H9 (cell line): ENCODE data around the gene ANP32B. TPM values are rescaled to one million over a fixed set of nuclear protein-coding genes. Genes with fewer than 3 reads are reported as not detected.

Experiments
- DNase-seq: peaks from one replicate; pipeline ENCODE4 v3.0.0-alpha.2; 2017
- H2AFZ ChIP-seq: one replicate; pipeline ENCODE4 v1.6.1; 2013; ENCODE audit warnings: mild to moderate bottlenecking, low read length, control low read depth, moderate library complexity
- H2AK5ac ChIP-seq: 2 replicates; pipeline ENCODE4 v1.6.1; 2013; ENCODE audit warnings: low read length, control low read depth, mixed read lengths; ENCODE audit not compliant: insufficient read length
- H2BK120ac ChIP-seq: one replicate; pipeline ENCODE4 v1.6.1; 2013; ENCODE audit warnings: low read depth, mild to moderate bottlenecking, low read length, control low read depth, inconsistent platforms; ENCODE audit not compliant: poor library complexity, severe bottlenecking
- H2BK12ac ChIP-seq: 2 replicates; pipeline ENCODE4 v1.6.1; 2013; ENCODE audit warnings: low read length, control low read depth, mixed read lengths, low read depth; ENCODE audit not compliant: insufficient read length
- H2BK15ac ChIP-seq: 2 replicates; pipeline ENCODE4 v1.6.1; 2013; ENCODE audit warnings: low read depth, low read length, control low read depth
- H2BK20ac ChIP-seq: one replicate; pipeline ENCODE4 v1.6.1; 2013; ENCODE audit warnings: low read depth, mild to moderate bottlenecking, low read length, control low read depth, inconsistent platforms; ENCODE audit not compliant: poor library complexity, severe bottlenecking
- H2BK5ac ChIP-seq: 2 replicates; pipeline ENCODE4 v1.6.1; 2013; ENCODE audit warnings: low read length, control low read depth, mixed read lengths; ENCODE audit not compliant: insufficient read length
- H3K14ac ChIP-seq: 2 replicates; pipeline ENCODE4 v1.6.1; 2013; ENCODE audit warnings: low read length, control low read depth; ENCODE audit not compliant: insufficient read depth
- H3K18ac ChIP-seq: 2 replicates; pipeline ENCODE4 v1.6.1; 2013; ENCODE audit warnings: low read depth, mild to moderate bottlenecking, mixed read lengths, low read length, control low read depth; ENCODE audit not compliant: insufficient read length
- H3K23ac ChIP-seq: 2 replicates; pipeline ENCODE4 v1.6.1; 2013; ENCODE audit warnings: low read length, control low read depth, mixed read lengths, low read depth; ENCODE audit not compliant: insufficient read length
- H3K23me2 ChIP-seq: 2 replicates; pipeline ENCODE4 v1.6.1; 2013; ENCODE audit warnings: low read depth, mild to moderate bottlenecking, mixed read lengths, low read length, control low read depth; ENCODE audit not compliant: insufficient read length, poor library complexity, severe bottlenecking
- H3K27ac ChIP-seq: 2 replicates; pipeline ENCODE4 v1.5.1; 2013; ENCODE audit warnings: low read length, control low read depth, mixed read lengths, low read depth; ENCODE audit not compliant: insufficient read length
- H3K27me3 ChIP-seq: 2 replicates; pipeline ENCODE4 v1.6.1; 2013; ENCODE audit warnings: low read length, control low read depth, inconsistent platforms; ENCODE audit not compliant: insufficient read depth
- H3K4ac ChIP-seq: 2 replicates; pipeline ENCODE4 v1.6.1; 2013; ENCODE audit warnings: low read depth, mild to moderate bottlenecking, control low read depth, inconsistent platforms, low read length, moderate library complexity
- H3K4me1 ChIP-seq: 2 replicates; pipeline ENCODE4 v1.6.1; 2013; ENCODE audit warnings: low read length, control low read depth, inconsistent platforms; ENCODE audit not compliant: insufficient read depth
- H3K4me2 ChIP-seq: 2 replicates; pipeline ENCODE4 v1.6.1; 2013; ENCODE audit warnings: low read length, control low read depth, mixed read lengths; ENCODE audit not compliant: insufficient read length, insufficient read depth
- H3K56ac ChIP-seq: 2 replicates; pipeline ENCODE4 v1.6.1; 2013; ENCODE audit warnings: low read depth, mild to moderate bottlenecking, mixed read lengths, low read length, control low read depth; ENCODE audit not compliant: insufficient read length
- H3K79me1 ChIP-seq: 2 replicates; pipeline ENCODE4 v1.6.1; 2013; ENCODE audit warnings: low read depth, mild to moderate bottlenecking, moderate library complexity, low read length, control low read depth, inconsistent platforms; ENCODE audit not compliant: insufficient read depth, poor library complexity, severe bottlenecking
- H3K79me2 ChIP-seq: 2 replicates; pipeline ENCODE4 v1.6.1; 2013; ENCODE audit warnings: low read length, control low read depth, inconsistent platforms; ENCODE audit not compliant: insufficient read depth
- H3K9ac ChIP-seq: 2 replicates; pipeline ENCODE4 v1.6.1; 2013; ENCODE audit warnings: low read length, control low read depth, mixed read lengths; ENCODE audit not compliant: insufficient read length; ENCODE audit errors: extremely low read depth
- H3K9me3 ChIP-seq: one replicate; pipeline ENCODE4 v1.6.1; 2013; ENCODE audit warnings: low read depth, low read length, inconsistent platforms; ENCODE audit not compliant: control insufficient read depth
- H3T11ph ChIP-seq: one replicate; pipeline ENCODE4 v1.6.1; 2013; ENCODE audit warnings: mild to moderate bottlenecking, low read length, control low read depth, inconsistent platforms
- H4K20me1 ChIP-seq: one replicate; pipeline ENCODE4 v1.6.1; 2013; ENCODE audit not compliant: control insufficient read depth, insufficient read length, insufficient read depth
- H4K5ac ChIP-seq: 2 replicates; pipeline ENCODE4 v1.6.1; 2013; ENCODE audit warnings: low read depth, mild to moderate bottlenecking, mixed read lengths, low read length, control low read depth; ENCODE audit not compliant: insufficient read length
- H4K8ac ChIP-seq: replicated peaks from 2 replicates; pipeline ENCODE4 v1.6.1; 2013; ENCODE audit warnings: low read length, control low read depth, mixed read lengths, low read depth; ENCODE audit not compliant: insufficient read length
- H4K91ac ChIP-seq: 2 replicates; pipeline ENCODE4 v1.6.1; 2013; ENCODE audit warnings: low read depth, mild to moderate bottlenecking, moderate library complexity, mixed read lengths, low read length, control low read depth; ENCODE audit not compliant: insufficient read length
- H3K27ac Mint-ChIP-seq, 3 experiments: 2 replicates in 2 of 3; 3 replicates in 1 of 3; pipeline ENCODE4 v1.8.0; 2020 to 2021; ENCODE audit warnings: mixed read lengths in 3 of 3, mild to moderate bottlenecking in 1 of 3, moderate library complexity in 1 of 3
- H3K27me3 Mint-ChIP-seq: 2 replicates; pipeline ENCODE4 v1.8.0; 2021; ENCODE audit warnings: low read depth, mild to moderate bottlenecking, moderate library complexity, mixed read lengths
- H3K36me3 Mint-ChIP-seq, 3 experiments: 2 replicates in 2 of 3; 3 replicates in 1 of 3; pipeline ENCODE4 v1.8.0; 2020 to 2021; ENCODE audit warnings: low read depth in 3 of 3, mixed read lengths in 3 of 3; ENCODE audit not compliant: insufficient read depth in 1 of 3
- H3K4me1 Mint-ChIP-seq, 2 experiments: 2 replicates each; pipeline ENCODE4 v1.8.0; 2020; ENCODE audit warnings: mixed read lengths in 2 of 2
- H3K4me3 Mint-ChIP-seq, 2 experiments: 2 replicates in 1 of 2; 3 replicates in 1 of 2; pipeline ENCODE4 v1.8.0; 2020 to 2021; ENCODE audit warnings: mild to moderate bottlenecking in 2 of 2, mixed read lengths in 2 of 2, moderate library complexity in 1 of 2
- H3K9me3 Mint-ChIP-seq, 2 experiments: 2 replicates in 1 of 2; 3 replicates in 1 of 2; pipeline ENCODE4 v1.8.0; 2020; ENCODE audit warnings: mild to moderate bottlenecking in 2 of 2, mixed read lengths in 2 of 2, moderate library complexity in 1 of 2
- CTCF ChIP-seq: fragments of 200-600 bp; sonication (generic); conservative IDR thresholded peaks from 3 replicates; pipeline ENCODE4 v1.8.0; 2021; ENCODE audit warnings: antibody characterized with exemption, mild to moderate bottlenecking
- WGBS: extraction: QIAGEN DNeasy Blood & Tissue Kit; methylation state at CpG from one replicate; pipeline ENCODE4 v1.1.7; 2013; ENCODE audit warnings: missing lambda C conversion rate, low lambda C conversion rate, mixed read lengths; ENCODE audit not compliant: insufficient read length; ENCODE audit errors: extremely low coverage; 5-methylcytosine and 5-hydroxymethylcytosine counted together
- total RNA-seq: library from RNA; stranded (reverse); gene quantifications from 2 replicates; pipeline ENCODE4 v1.2.1, GENCODE V29; 2021

The ANP32B gene
- total RNA-seq, 1 experiment from 2014 or later, result 91.6 TPM

- Mint-ChIP-seq H3K27ac (no peak overlapping the region), H3K9me3 (no peaks in the 10 kb centered on the region), H3K4me1 (peaks cover 10 to 14% of the 10 kb centered on the region in 2 experiments), H3K27me3 (peaks cover 39% of the 10 kb centered on the region), H3K4me3 (no peak overlapping the region), H3K36me3 (no peaks in the 10 kb centered on the region)
- no peak overlapping the region for H2AK5ac ChIP-seq
- H3K9ac ChIP-seq, result no peak overlapping the region
- no peak overlapping the region for H2BK15ac ChIP-seq
- H3T11ph ChIP-seq, result no peak overlapping the region
- H3K23me2 ChIP-seq, result no peaks in the 10 kb centered on the region
- no peak overlapping the region for H3K14ac ChIP-seq
- WGBS, result no CpG with 5 or more reads among the region's 8 CpGs
- H3K23ac ChIP-seq, result no peak overlapping the region
- H4K91ac ChIP-seq, result no peak overlapping the region
- TF ChIP-seq CTCF, result no peak
- H2BK120ac ChIP-seq, result no peak overlapping the region
- no peak overlapping the region for H2BK12ac ChIP-seq
- H4K5ac ChIP-seq, result no peak overlapping the region
- no peak overlapping the region for H3K56ac ChIP-seq
- DNase-seq, result no peak
- no peaks in the 10 kb centered on the region for H3K9me3 ChIP-seq
- H3K79me2 ChIP-seq, result no peaks in the 10 kb centered on the region
- no peaks in the 10 kb centered on the region for H3K27me3 ChIP-seq
- H3K18ac ChIP-seq, result no peak overlapping the region
- no peak overlapping the region for H4K8ac ChIP-seq
- no peak overlapping the region for H2AFZ ChIP-seq
- H3K4ac ChIP-seq, result no peak overlapping the region
- H2BK20ac ChIP-seq, result no peak overlapping the region
- no peak overlapping the region for H3K27ac ChIP-seq
- no peaks in the 10 kb centered on the region for H4K20me1 ChIP-seq
- H3K4me2 ChIP-seq, result no peak overlapping the region
- no peak overlapping the region for H2BK5ac ChIP-seq
- H3K79me1 ChIP-seq, result no peaks in the 10 kb centered on the region
- no peaks in the 10 kb centered on the region for H3K4me1 ChIP-seq
These were observed 55.8 kb downstream of the ANP32B start for GRCh38 chr9:98038958-98039357.
